ENCODE results near the gene SCAF8.
A peak's percentile ranks its signal among the peaks of the same experiment; 100 is the strongest.
"Not testable (repeated sequence)": the region's sequence is repeated elsewhere in the genome, so short reads cannot be mapped to it uniquely, and the experiment has no call there.

The SCAF8 gene

GRCh38 chr6:154715446-154715845, 17.8 kb upstream of the SCAF8 start:
- no peaks in the 10 kb centered on the region for H3K27me3 ChIP-seq (ENCODE audit: control insufficient read depth in 1 of 2, insufficient read depth in 2 of 2, low read length in 2 of 2)
- H3K36me3 ChIP-seq (ENCODE audit: insufficient read depth, low read length) = no peaks in the 10 kb centered on the region
- H3K4me1 ChIP-seq (ENCODE audit: insufficient read depth, low read length) = no peaks in the 10 kb centered on the region
- H3K4me3 ChIP-seq (ENCODE audit: low read depth in 1 of 2, low read length in 2 of 2) = no peak overlapping the region
- no peak overlapping the region for H3K9ac ChIP-seq (ENCODE audit: low read length)
- H3K9me3 ChIP-seq (ENCODE audit: low read length) = no peaks in the 10 kb centered on the region
- H3K27ac ChIP-seq (ENCODE audit: low read depth, low read length) = no peak overlapping the region

GRCh38 chr6:154716350-154716749, 16.9 kb upstream of the SCAF8 start:
- not testable (repeated sequence) for H3K36me3 ChIP-seq (ENCODE audit: insufficient read depth, low read length); H3K9me3 ChIP-seq (ENCODE audit: low read length); H3K4me3 ChIP-seq (ENCODE audit: low read depth in 1 of 2, low read length in 2 of 2); H3K27me3 ChIP-seq (ENCODE audit: control insufficient read depth in 1 of 2, insufficient read depth in 2 of 2, low read length in 2 of 2); H3K9ac ChIP-seq (ENCODE audit: low read length); H3K27ac ChIP-seq (ENCODE audit: low read depth, low read length); H3K4me1 ChIP-seq (ENCODE audit: insufficient read depth, low read length)

- Histone ChIP-seq H3K9me3 (ENCODE audit: low read length) (no peaks in the 10 kb centered on the region), H3K4me3 (ENCODE audit: low read depth in 1 of 2, low read length in 2 of 2) (no peak overlapping the region), H3K36me3 (ENCODE audit: insufficient read depth, low read length) (no peaks in the 10 kb centered on the region), H3K4me1 (ENCODE audit: insufficient read depth, low read length) (no peaks in the 10 kb centered on the region), H3K27ac (ENCODE audit: low read depth, low read length) (no peak overlapping the region), H3K9ac (ENCODE audit: low read length) (no peak overlapping the region), H3K27me3 (ENCODE audit: control insufficient read depth in 1 of 2, insufficient read depth in 2 of 2, low read length in 2 of 2) (no peaks in the 10 kb centered on the region)
Measured at GRCh38 chr6:154719433-154719832, 13.8 kb upstream of the SCAF8 start.

GRCh38 chr6:154719854-154720253, 13.4 kb upstream of the SCAF8 start:
- Histone ChIP-seq H3K27ac (ENCODE audit: low read depth, low read length) (no peak overlapping the region), H3K9me3 (ENCODE audit: low read length) (no peaks in the 10 kb centered on the region), H3K27me3 (ENCODE audit: control insufficient read depth in 1 of 2, insufficient read depth in 2 of 2, low read length in 2 of 2) (no peaks in the 10 kb centered on the region), H3K4me1 (ENCODE audit: insufficient read depth, low read length) (no peaks in the 10 kb centered on the region), H3K4me3 (ENCODE audit: low read depth in 1 of 2, low read length in 2 of 2) (no peak overlapping the region), H3K36me3 (ENCODE audit: insufficient read depth, low read length) (no peaks in the 10 kb centered on the region), H3K9ac (ENCODE audit: low read length) (no peak overlapping the region)

GRCh38 chr6:154721460-154721859, 11.8 kb upstream of the SCAF8 start:
- no peaks in the 10 kb centered on the region for H3K4me1 ChIP-seq (ENCODE audit: insufficient read depth, low read length)
- no peaks in the 10 kb centered on the region for H3K9me3 ChIP-seq (ENCODE audit: low read length)
- no peaks in the 10 kb centered on the region for H3K36me3 ChIP-seq (ENCODE audit: insufficient read depth, low read length)
- H3K9ac ChIP-seq (ENCODE audit: low read length) = no peak overlapping the region
- H3K27me3 ChIP-seq (ENCODE audit: control insufficient read depth in 1 of 2, insufficient read depth in 2 of 2, low read length in 2 of 2) = no peaks in the 10 kb centered on the region
- no peak overlapping the region for H3K27ac ChIP-seq (ENCODE audit: low read depth, low read length)
- H3K4me3 ChIP-seq (ENCODE audit: low read depth in 1 of 2, low read length in 2 of 2) = no peak overlapping the region

GRCh38 chr6:154726887-154727286, 6.3 kb upstream of the SCAF8 start:
- no peaks in the 10 kb centered on the region for H3K9me3 ChIP-seq (ENCODE audit: low read length)
- H3K27me3 ChIP-seq (ENCODE audit: control insufficient read depth in 1 of 2, insufficient read depth in 2 of 2, low read length in 2 of 2) = no peaks in the 10 kb centered on the region
- no peak overlapping the region for H3K4me3 ChIP-seq (ENCODE audit: low read depth in 1 of 2, low read length in 2 of 2)
- peaks cover 3% of the 10 kb centered on the region for H3K4me1 ChIP-seq (ENCODE audit: insufficient read depth, low read length)
- H3K27ac ChIP-seq (ENCODE audit: low read depth, low read length) = no peak overlapping the region
- H3K36me3 ChIP-seq (ENCODE audit: insufficient read depth, low read length) = no peaks in the 10 kb centered on the region
- H3K9ac ChIP-seq (ENCODE audit: low read length) = no peak overlapping the region

GRCh38 chr6:154731296-154732218, 1.7 kb upstream of the SCAF8 start:
- no peaks in the 10 kb centered on the region for H3K9me3 ChIP-seq (ENCODE audit: low read length)
- H3K4me3 ChIP-seq (ENCODE audit: low read depth in 1 of 2, low read length in 2 of 2) = no peak overlapping the region
- peaks cover 31% of the 10 kb centered on the region for H3K4me1 ChIP-seq (ENCODE audit: insufficient read depth, low read length)
- H3K9ac ChIP-seq (ENCODE audit: low read length) = no peak overlapping the region
- no peaks in the 10 kb centered on the region for H3K27me3 ChIP-seq (ENCODE audit: control insufficient read depth in 1 of 2, insufficient read depth in 2 of 2, low read length in 2 of 2)
- no peaks in the 10 kb centered on the region for H3K36me3 ChIP-seq (ENCODE audit: insufficient read depth, low read length)
- H3K27ac ChIP-seq (ENCODE audit: low read depth, low read length) = peak overlapping the region; percentile 25

- Histone ChIP-seq H3K36me3 (ENCODE audit: insufficient read depth, low read length) (no peaks in the 10 kb centered on the region), H3K9ac (ENCODE audit: low read length) (peak overlapping the region; percentile 73), H3K27ac (ENCODE audit: low read depth, low read length) (peak overlapping the region; percentile 71), H3K4me1 (ENCODE audit: insufficient read depth, low read length) (peaks cover 42% of the 10 kb centered on the region), H3K4me3 (ENCODE audit: low read depth in 1 of 2, low read length in 2 of 2) (peak overlapping the region; percentile 92 to 97), H3K27me3 (ENCODE audit: control insufficient read depth in 1 of 2, insufficient read depth in 2 of 2, low read length in 2 of 2) (no peaks in the 10 kb centered on the region), H3K9me3 (ENCODE audit: low read length) (no peaks in the 10 kb centered on the region)
Measured at GRCh38 chr6:154732538-154733182, 556 bp upstream of the SCAF8 start.

- H3K36me3 ChIP-seq (ENCODE audit: insufficient read depth, low read length) = no peaks in the 10 kb centered on the region
- peak overlapping the region; percentile 100 for H3K27ac ChIP-seq (ENCODE audit: low read depth, low read length)
- peaks cover 52% of the 10 kb centered on the region for H3K4me1 ChIP-seq (ENCODE audit: insufficient read depth, low read length)
- no peaks in the 10 kb centered on the region for H3K27me3 ChIP-seq (ENCODE audit: control insufficient read depth in 1 of 2, insufficient read depth in 2 of 2, low read length in 2 of 2)
- peak overlapping the region; percentile 54 for H3K9ac ChIP-seq (ENCODE audit: low read length)
- H3K4me3 ChIP-seq (ENCODE audit: low read depth in 1 of 2, low read length in 2 of 2) = peak overlapping the region; percentile 92 to 97
- no peaks in the 10 kb centered on the region for H3K9me3 ChIP-seq (ENCODE audit: low read length)
Measured at GRCh38 chr6:154733626-154734382, 588 bp downstream of the SCAF8 start.

GRCh38 chr6:154736618-154737259, 3.5 kb downstream of the SCAF8 start:
- H3K36me3 ChIP-seq (ENCODE audit: insufficient read depth, low read length) = no peaks in the 10 kb centered on the region
- H3K27ac ChIP-seq (ENCODE audit: low read depth, low read length) = no peak overlapping the region
- peaks cover 73% of the 10 kb centered on the region for H3K4me1 ChIP-seq (ENCODE audit: insufficient read depth, low read length)
- no peak overlapping the region for H3K9ac ChIP-seq (ENCODE audit: low read length)
- no peaks in the 10 kb centered on the region for H3K27me3 ChIP-seq (ENCODE audit: control insufficient read depth in 1 of 2, insufficient read depth in 2 of 2, low read length in 2 of 2)
- no peak overlapping the region for H3K4me3 ChIP-seq (ENCODE audit: low read depth in 1 of 2, low read length in 2 of 2)
- no peaks in the 10 kb centered on the region for H3K9me3 ChIP-seq (ENCODE audit: low read length)

- Histone ChIP-seq H3K36me3 (ENCODE audit: insufficient read depth, low read length) (no peaks in the 10 kb centered on the region), H3K27me3 (ENCODE audit: control insufficient read depth in 1 of 2, insufficient read depth in 2 of 2, low read length in 2 of 2) (no peaks in the 10 kb centered on the region), H3K27ac (ENCODE audit: low read depth, low read length) (no peak overlapping the region), H3K4me1 (ENCODE audit: insufficient read depth, low read length) (peaks cover 73% of the 10 kb centered on the region), H3K4me3 (ENCODE audit: low read depth in 1 of 2, low read length in 2 of 2) (peak overlapping the region in 1 of 2 donors; percentile 29), H3K9me3 (ENCODE audit: low read length) (no peaks in the 10 kb centered on the region), H3K9ac (ENCODE audit: low read length) (no peak overlapping the region)
Measured at GRCh38 chr6:154737424-154737823, 4.2 kb downstream of the SCAF8 start.

Measured in muscle layer of colon (tissue), 2 donors.